Fibroblast of skin of right quadriceps (primary cell): ENCODE data around the gene EHD1.
A peak's percentile ranks its signal among the peaks of the same experiment; 100 is the strongest.
"Not testable (repeated sequence)": the region's sequence is repeated elsewhere in the genome, so short reads cannot be mapped to it uniquely, and the experiment has no call there.

Experiments used
- DNase-seq: peaks from one replicate; pipeline ENCODE4 v3.0.0-alpha.2; 2013

EHD1 gene

GRCh38 chr11:64855596-64856304 lies 22.7 kb downstream of the EHD1 start:
- no peak for DNase-seq

DNA sequence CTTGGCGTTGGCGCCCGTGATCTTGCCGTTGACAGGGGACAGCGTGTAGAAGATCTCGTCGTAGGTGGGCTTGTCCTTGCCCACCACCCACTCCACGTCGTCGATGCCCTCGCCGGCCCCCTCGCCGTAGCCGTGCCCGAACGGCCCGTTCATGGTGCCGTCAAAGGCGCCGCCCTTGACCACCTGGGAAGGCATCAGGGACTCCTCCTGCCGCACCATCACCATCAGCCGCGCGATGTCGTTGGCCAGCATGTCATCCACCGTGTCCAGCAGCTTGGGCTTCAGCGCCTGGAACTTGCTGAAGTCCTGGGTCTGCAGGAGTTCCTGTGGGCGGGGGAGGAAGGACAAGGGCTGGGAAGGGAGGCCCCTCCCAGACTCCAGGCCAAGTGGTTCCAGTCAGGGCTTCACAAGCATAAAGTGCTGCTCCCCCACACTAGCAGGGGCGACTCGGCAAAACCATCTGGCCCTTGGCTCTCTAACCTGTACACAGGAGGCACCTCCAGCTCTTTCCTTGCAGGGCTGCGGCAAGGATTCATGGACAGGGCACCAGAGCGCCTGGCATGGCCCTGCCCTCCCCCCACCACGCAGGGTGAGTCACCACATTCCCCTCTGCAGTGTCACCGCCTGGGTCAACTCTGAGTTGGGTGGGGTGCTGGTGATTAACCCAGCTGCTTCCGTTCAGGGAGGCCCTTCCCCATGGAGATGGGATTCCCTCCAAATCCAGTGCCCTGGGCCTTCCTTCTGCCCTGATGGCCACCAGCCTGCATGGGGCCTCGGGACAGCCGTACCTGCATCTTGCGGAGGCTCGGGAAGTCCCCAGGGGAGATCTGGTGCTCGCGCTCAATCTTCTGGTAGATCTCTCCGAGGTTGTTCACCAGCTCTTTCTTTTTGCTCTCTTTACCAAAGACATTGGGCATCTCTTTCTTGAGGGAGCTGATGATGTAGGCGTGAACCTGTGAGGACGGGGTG lies 23.6 kb downstream of the EHD1 start:
- DNase-seq, result peak; percentile 90

DNA sequence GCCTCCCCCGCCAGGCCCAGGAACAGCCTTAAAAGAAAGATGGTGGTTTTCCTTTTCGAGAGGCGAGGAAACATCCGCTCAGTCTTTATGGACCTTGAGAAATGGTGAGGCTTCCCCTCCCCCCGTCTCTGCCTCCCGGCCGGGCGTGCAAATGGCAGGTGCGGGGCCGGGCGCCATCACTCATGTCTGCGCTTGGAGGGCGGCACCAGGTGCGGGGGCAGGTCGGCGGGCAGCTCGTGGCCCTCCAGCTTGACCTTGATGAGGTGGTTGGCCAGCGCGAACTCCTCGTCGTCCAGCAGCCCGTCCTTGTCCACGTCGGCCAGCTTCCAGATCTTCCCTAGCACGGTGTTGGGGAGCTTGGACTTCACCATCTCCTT lies 24.3 kb downstream of the EHD1 start:
- no peak for DNase-seq

DNA sequence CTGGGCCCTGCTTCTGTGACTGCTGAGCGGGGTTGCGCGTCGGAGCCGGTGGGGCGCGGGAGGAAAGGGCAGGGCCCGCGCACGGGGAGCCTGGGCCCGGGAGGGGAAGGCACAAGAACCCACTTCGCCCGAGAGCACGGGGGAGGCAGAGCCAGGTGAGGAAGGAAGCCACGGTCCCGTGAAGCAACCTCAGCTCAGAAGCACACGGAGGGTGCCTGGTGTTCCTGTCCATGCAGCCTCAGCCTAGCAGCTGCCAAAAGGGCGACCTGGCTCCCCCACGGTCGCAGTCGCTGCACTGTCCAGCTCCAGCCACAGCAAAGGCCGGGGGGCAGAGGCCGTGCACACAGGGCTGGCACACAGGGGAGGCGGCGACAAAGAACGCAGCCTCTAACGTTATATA lies 24.7 kb downstream of the EHD1 start:
- DNase-seq, result no peak

DNA sequence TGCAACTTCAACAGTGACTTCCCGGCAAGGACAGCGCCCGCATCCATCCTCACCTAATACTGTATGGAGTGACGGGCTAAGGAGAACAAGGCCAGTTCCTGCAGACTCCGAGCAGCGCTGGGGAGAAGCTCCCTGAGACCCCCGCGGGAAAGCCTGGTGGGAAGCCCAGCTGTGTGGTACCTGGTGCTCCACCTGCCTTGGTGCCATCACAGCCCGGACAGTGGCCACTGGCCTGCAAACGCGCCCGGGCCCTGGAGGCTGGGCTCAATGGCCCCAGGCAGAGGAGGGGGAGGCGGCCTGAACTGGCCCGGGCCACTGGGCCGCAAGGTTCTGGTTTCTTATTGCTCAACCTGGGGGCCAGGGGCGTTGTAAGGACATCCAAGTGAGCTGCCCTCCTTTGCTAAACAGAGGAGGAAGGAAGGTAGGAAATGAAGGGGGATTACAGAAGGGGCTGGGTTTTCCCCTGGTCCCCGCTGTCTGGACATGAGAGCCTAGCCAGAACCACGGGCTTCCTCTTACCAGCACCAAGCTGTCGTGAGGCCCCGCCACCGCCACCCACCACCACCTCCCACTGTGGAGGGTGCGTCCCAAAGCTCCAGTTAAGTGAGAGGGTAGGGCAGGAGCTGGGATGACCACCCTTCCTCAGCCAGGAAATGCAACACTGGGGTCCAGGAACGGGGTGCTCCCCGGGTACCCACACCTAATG lies 25.5 kb downstream of the EHD1 start:
- DNase-seq, result no peak

DNA sequence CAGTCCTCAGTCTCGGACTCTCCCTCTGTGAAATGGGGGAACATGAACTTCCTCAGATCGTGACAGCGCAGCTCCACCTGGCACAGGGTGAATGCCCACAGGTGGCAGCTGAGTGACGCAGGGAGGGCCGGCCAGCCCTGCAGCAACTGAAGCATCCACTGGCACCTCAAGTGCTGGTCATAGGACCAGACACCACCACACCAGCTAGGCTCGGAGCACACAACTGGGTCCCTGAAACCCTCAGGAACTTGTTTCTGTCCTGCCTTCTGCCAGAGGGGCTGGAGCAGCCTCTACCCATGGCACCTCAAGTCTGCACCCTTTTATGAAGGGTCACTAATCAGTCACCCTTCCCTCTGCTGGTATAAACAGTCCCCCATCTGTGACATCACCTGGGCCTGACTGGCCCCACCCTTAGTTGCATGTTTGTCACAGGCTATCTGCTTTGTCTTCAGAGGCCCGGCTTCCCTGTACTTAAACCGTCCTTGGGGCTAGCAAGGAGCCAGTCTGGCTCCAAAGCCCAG lies 26.5 kb downstream of the EHD1 start:
- DNase-seq, result no peak

GRCh38 chr11:64850979-64851567 lies 27.3 kb downstream of the EHD1 start:
- no peak for DNase-seq

- DNase-seq, result no peak
Measured at GRCh38 chr11:64849598-64850356, 28.6 kb downstream of the EHD1 start.

DNA sequence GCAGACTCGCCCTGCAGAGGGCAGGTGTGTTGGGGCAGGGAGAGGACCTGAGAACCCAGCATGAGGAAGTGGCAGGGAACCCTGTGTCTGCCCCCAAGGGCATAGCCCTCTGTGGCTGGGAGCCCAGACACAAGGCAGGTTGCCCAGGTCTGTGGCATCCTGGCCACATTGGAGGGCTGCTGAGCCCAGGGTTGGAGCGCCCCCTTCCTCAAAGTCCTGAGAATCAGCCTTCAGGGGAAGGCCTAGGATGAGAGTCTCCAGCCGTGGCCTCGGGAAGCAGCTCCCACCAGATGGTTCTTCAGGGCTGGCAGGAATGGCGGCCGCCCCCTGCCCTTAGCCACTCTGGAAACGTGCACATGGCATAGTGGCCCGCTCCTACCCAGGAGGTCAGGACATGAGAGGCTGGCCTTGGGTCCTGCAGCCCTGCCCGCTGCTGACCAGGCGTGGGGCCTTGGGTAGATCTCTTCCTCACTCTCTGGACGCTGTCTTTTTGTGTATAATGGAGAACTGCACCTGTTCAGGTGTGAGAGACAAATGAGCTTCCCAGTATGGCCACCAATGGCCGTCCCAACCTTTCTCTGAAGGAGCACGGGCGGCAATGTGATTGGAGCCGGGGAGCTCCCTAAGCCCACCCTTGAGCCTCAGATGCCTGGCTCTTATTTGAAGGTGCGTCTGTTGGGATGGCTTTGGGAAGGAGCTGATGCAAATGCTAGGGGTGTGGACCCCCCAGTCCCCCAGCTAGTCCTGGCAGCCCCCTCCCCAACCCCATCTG lies 29.4 kb downstream of the EHD1 start:
- DNase-seq, result no peak

DNA sequence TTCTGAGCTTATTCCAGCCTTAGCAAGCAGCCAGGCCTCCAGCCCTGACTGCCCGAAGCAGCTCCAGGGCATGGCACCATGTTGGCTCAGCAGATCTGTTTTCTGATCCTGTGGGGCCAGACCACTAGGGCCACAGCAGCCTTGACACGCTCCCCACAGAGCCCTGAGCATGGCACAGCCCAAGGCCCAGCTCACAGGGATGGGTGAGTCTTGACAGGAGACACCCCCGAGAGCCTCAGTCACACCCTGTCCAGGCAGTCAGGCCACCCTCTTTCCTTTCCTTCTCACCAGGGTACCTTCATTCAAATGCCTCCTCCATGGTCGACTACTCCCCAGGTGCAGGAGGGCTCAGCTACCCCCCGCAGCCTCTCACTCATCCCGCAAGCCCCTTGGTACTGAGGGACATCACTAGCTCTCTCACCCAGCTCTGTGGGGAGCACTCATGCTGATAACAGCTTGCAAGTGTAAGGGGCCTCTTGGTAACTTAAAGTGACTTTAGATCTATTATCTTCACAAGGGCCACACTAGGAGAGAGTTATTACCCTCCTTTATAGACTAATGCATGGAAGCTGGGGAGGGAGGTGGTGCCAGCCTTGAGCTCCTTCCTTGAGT lies 30.1 kb downstream of the EHD1 start:
- no peak for DNase-seq

DNA sequence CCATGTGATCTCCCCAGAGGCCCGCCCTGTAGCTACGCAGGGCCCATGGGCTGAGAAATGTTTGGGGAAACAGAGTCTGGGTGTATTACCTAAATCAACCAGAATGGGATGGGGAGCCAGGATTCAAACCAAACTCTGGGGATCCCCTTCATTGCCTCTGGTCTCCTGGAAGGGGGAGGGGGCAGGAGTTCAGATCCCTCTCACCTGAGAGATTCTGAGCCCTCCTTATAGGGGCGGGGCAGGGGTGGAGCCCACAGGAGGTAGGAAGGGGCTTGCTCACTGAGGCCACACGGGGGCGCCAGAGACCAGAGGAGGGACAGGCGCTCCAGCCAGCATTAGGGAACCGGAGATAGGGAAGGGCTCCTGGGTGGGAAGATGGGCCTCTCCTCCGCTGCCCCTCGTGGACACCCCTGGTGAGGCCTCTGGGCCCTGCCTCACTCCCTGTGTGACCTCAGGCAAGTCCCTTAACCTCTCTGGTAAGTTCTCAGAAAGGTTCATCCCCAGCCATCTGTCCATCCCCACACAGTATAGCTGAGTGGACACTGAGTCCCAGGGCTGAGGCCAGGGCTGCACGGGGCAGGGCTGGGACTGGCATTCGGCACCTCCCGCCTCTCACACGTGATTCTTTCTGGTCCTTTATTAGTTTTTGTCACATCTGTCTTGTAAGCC lies 31.3 kb downstream of the EHD1 start:
- peak; percentile 88 for DNase-seq

- not testable (repeated sequence) for DNase-seq
Measured at GRCh38 chr11:64845776-64846129, 32.7 kb downstream of the EHD1 start.

DNA sequence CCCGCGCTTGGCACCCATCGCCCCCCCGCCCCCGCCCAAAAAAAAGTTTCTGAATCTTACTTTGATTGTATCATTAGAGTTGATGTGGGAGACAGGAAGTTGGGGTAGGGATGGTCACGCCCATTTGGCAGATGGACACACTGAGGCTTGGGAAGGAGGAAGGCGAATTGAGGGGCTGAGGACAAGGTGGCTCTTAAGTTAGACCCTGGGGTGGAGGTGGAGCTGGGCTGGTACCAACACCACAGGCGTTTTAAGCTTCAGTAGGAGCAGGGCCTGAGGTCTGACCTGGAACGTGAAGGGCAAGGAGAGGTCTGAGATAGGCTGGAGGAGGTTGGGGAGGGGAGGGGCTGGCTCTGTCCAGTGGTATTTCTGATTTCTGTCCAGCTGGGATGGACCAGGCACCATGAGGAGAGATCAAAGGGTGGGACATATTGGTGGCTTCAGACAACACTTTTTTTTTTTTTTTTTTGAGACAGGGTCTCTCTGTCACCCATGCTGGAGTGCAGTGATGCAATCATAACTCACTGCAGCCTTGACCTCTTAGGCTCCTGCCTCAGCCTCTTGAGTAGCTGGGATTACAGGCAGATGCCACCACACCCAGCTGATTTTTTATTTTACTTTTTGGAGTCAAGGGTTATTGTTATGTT lies 33.2 kb downstream of the EHD1 start:
- DNase-seq, result no peak

GRCh38 chr11:64844330-64845128 lies 33.9 kb downstream of the EHD1 start, which contains the start of gene CDC42BPG:
CDC42BPG (minus strand) TSS chr11:64844653; CDS start chr11:64844569, 84 bp downstream.
- DNase-seq, result peak; percentile 52

DNA sequence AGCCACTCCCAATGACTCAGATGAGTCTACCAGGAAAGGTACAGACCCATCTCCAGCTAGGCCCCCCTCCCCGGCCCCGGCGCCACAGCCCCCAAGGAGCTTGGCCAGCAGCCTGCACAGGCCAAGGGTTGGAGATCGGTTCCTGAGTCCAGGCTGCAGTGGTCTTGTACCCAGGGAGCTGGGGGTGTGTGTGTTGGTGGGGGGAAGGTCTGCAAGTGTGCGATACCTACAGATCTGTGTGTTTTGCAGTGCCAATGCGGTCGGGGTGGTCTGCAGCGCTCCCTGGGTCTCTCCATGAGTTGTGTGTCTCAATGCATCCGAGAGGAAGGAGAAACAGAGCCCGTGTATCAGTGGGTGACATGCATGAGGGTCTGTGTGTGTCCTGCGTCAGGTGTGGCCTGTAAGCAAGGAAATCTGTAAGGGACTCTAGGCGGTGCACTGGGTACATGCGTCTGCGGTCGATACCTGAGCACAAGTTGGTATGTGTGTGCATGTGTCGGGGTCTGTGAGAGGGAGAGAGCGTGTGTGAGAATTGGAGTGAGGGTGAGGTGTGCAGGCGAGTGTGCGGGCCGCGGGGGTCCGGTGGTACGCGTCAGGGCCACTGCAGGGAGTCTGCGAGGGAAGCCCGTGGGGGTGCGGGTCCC lies 34.6 kb downstream of the EHD1 start:
- no peak for DNase-seq

- DNase-seq, result no peak
Measured at GRCh38 chr11:64842851-64843685, 35.4 kb downstream of the EHD1 start.

DNA sequence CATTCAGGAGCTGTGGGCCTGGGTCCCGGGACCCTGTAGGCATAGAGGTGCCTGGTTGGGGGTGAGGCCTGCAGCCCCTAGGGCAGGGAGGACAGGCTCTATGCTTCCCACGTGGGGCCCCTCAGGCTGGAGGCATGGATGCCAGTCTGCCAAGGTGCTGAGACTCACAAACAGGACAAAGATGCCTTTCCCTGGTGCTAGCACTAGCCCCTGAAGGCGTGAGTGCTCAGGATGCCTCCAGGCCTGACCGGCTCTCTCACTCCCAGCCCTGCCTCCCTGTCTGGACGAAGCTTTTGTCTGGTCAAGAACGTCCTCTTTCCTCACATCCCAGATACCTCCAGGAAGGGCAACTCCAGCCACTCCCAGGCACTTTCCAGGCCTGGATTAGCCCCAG lies 36.1 kb downstream of the EHD1 start:
- no peak for DNase-seq
